Neural crest cell (in vitro differentiated cells): ENCODE data around the gene TTLL3. TPM values are rescaled to one million over a fixed set of nuclear protein-coding genes. Genes with fewer than 3 reads are reported as not detected.

Source experiments
- DNase-seq: peaks from one replicate; pipeline ENCODE4 v3.0.0; 2021; ENCODE audit warnings: low read depth, mixed read lengths, low spot score
- H3K27ac Mint-ChIP-seq: one replicate; pipeline ENCODE4 v1.8.0; 2021; ENCODE audit warnings: mild to moderate bottlenecking, mixed read lengths; ENCODE audit not compliant: unreplicated experiment
- H3K27me3 Mint-ChIP-seq: 2 replicates; pipeline ENCODE4 v1.8.0; 2021; ENCODE audit warnings: low read depth, mild to moderate bottlenecking, mixed read lengths
- H3K36me3 Mint-ChIP-seq: 2 replicates; pipeline ENCODE4 v1.8.0; 2021; ENCODE audit warnings: low read depth, mild to moderate bottlenecking, mixed read lengths
- H3K4me1 Mint-ChIP-seq: 2 replicates; pipeline ENCODE4 v1.8.0; 2021; ENCODE audit warnings: mixed read lengths
- H3K4me3 Mint-ChIP-seq: one replicate; pipeline ENCODE4 v1.8.0; 2021; ENCODE audit warnings: mild to moderate bottlenecking, mixed read lengths
- H3K9me3 Mint-ChIP-seq: 2 replicates; pipeline ENCODE4 v1.8.0; 2021; ENCODE audit warnings: mixed read lengths
- total RNA-seq: library from RNA; stranded (reverse); gene quantifications from 2 replicates; pipeline ENCODE4 v1.2.1, GENCODE V29; 2021
- TF ChIP-seq, protein P1 (sequence below): fragments of 200-600 bp; sonication (generic); conservative IDR thresholded peaks from 2 replicates; pipeline ENCODE4 v1.5.0; 2021; ENCODE audit warnings: antibody characterized with exemption, mild to moderate bottlenecking

TTLL3 gene
- total RNA-seq, 1 donor from 2014 or later = 28.3 TPM

DNA sequence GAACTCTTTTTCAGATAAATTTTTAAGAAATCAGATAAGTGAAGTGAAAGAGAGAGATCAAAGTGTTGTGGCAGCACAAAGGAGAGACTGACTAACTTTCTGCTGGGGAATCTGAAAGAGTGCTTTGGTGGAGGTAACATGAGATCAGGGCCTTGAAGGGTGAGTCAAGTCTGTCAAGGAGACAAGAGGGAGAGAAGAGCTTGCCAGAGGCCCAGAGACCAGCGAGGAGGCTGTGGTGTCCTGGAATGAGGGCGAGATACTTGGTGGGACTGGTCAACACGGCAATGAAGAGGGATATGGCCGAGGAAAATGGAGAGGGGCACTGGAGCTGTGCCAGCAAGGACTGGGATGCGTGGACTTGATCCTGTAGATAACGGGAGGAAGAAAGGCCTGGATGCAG, 22.3 kb upstream of the TTLL3 start:
- H3K9me3 Mint-ChIP-seq = no peaks in the 10 kb centered on the region
- no peak overlapping the region for H3K27ac Mint-ChIP-seq
- no peak for DNase-seq
- TF ChIP-seq, protein P1, sequence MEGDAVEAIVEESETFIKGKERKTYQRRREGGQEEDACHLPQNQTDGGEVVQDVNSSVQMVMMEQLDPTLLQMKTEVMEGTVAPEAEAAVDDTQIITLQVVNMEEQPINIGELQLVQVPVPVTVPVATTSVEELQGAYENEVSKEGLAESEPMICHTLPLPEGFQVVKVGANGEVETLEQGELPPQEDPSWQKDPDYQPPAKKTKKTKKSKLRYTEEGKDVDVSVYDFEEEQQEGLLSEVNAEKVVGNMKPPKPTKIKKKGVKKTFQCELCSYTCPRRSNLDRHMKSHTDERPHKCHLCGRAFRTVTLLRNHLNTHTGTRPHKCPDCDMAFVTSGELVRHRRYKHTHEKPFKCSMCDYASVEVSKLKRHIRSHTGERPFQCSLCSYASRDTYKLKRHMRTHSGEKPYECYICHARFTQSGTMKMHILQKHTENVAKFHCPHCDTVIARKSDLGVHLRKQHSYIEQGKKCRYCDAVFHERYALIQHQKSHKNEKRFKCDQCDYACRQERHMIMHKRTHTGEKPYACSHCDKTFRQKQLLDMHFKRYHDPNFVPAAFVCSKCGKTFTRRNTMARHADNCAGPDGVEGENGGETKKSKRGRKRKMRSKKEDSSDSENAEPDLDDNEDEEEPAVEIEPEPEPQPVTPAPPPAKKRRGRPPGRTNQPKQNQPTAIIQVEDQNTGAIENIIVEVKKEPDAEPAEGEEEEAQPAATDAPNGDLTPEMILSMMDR = no peak
- H3K4me3 Mint-ChIP-seq = peak overlapping the region; percentile 5
- H3K4me1 Mint-ChIP-seq = peaks cover 6% of the 10 kb centered on the region
- H3K36me3 Mint-ChIP-seq = peaks cover 22% of the 10 kb centered on the region
- no peaks in the 10 kb centered on the region for H3K27me3 Mint-ChIP-seq

DNA sequence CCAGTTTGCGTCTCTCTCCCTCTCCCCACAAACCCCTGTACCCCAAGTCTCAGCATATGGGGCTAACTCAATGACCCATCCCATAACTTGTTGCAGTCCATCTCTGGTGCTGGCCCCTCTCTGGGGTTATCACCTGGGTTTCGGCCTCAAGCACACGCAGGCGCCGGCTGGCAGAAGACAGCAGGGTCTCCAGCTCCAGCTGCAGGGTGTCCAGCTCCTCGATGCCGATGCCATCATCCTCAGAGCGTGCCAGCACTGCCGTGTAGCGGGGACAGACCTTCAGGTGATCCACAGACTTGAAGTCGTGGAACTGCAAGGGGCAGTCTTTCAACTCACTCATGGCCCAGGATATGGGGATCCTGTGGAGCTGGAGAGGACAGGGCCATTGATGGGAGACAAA, 18.9 kb upstream of the TTLL3 start:
- Mint-ChIP-seq H3K27ac (no peak overlapping the region), H3K9me3 (no peaks in the 10 kb centered on the region), H3K36me3 (peaks cover 18% of the 10 kb centered on the region), H3K4me3 (peak overlapping the region; percentile 96), H3K27me3 (no peaks in the 10 kb centered on the region), H3K4me1 (peaks cover 22% of the 10 kb centered on the region)
- TF ChIP-seq, protein P1 = no peak
- no peak for DNase-seq

DNA sequence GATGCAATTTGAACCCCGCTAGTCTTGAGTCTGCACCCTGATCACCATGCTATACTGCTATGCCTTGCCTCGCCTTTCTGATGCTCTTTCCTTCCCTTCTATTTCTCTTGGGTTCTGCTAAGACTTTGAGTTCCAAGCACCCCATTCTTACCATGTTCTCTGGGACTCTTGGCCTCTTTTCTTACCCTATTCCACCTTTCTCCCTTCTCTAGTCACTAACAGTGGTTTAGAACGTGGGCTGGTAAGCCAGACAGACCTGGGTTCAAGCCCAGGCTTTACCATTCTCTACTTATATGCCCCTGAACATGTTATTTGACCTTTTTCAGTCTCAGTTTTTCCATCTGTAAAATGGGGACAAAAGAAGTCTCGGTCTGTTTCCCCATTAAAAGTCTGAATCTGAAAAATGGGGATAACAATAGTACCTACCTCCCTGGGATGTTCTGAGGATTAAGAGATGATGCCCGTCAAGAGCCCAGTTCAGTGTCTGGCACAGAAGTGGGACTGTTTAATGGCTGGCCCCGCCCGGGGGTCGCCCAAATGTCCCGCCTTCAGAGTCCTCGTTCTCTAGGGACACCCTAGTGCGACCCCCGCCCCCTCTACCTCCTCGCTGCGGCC, 18.2 kb upstream of the TTLL3 start:
- TF ChIP-seq, protein P1 = no peak
- H3K4me1 Mint-ChIP-seq = peaks cover 22% of the 10 kb centered on the region
- peaks cover 10% of the 10 kb centered on the region for H3K36me3 Mint-ChIP-seq
- no peaks in the 10 kb centered on the region for H3K27me3 Mint-ChIP-seq
- H3K27ac Mint-ChIP-seq = peak overlapping the region; percentile 59
- H3K4me3 Mint-ChIP-seq = peak overlapping the region; percentile 96
- H3K9me3 Mint-ChIP-seq = no peaks in the 10 kb centered on the region
- no peak for DNase-seq

DNA sequence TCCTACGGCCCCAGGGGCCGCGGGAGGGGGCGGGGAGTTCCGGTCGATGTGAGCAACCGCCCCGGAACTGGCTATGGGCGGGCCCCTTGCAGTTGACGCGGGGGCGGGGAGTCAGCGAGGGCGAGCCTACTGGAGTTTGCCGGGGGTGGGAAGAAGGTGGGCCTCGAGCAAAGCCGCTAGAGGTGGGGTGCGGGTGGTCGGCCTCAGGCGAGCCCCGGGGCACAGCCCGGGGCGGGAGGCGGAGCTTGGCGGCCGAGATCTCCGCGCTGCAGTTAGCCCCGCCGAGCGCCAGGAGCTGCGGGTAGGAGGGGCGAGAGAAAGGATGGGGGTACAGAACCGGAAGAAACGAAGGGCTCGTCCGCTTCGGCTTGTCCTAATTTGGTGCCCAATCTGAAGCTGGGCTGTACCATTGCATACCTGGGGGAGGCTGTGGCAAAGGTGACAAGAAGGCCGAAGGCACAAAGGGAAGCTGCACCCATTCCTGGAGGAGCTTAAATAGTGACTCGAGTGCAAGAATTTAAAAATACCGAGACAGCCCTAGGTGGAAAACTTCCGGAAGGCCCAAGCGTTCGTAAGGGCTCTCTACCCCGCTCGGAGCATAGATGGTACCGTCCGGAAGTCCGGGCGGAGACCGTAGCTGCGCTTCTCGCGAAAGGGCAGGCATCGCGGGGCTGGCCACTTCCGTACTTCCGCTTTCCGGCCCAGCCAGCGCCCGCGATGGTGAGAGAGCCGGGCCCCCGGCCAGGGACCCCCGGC, 17.5 kb upstream of the TTLL3 start, which contains the start of the genes ARPC4 and TADA3:
ARPC4 (plus strand) TSS at position 678 of the 756 bp plus-strand sequence; CDS start at position 718, 40 bp downstream.
TADA3 (minus strand) TSS at position 69 of the 756 bp plus-strand sequence. CDS start 1,007 bp downstream, outside the sequence.
- peak; percentile 82 for DNase-seq

DNA sequence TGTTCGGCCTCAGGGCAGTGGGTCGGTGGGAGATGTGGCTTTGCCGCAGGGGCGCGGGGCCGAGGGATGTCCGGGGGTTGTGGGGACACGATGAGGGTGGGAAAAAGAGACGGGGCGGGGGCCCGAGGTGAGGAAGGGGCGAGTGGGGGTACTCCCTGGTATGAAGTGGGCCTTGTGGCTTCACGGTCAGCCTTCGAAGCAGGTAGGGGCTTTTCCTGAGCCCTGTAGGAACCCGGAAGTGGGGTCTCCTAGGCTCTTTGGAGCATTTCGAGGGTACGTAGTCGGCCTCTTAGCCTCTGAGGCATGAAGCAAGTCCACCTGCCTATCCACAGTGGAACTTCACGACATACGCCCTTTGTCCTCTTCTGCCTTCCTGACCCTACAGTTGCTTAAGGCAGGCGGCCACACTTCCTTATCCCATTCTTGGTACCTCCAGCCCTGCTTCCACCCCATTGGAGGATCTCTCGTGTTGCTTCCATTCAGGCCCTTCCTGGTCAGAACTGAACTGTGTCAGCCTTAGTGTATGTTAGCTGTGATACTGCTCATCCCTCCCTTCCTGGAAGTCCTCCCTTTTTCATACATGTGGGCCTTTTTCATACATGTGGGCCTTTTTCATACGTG, 16.8 kb upstream of the TTLL3 start:
- TF ChIP-seq, protein P1 = no peak
- Mint-ChIP-seq H3K36me3 (peaks cover 7% of the 10 kb centered on the region), H3K4me3 (peak overlapping the region; percentile 96), H3K27me3 (no peaks in the 10 kb centered on the region), H3K4me1 (peaks cover 22% of the 10 kb centered on the region), H3K27ac (peak overlapping the region; percentile 100), H3K9me3 (no peaks in the 10 kb centered on the region)
- no peak for DNase-seq

More for the DNA sequence above, 17.5 kb upstream of the TTLL3 start, which contains the start of the genes ARPC4 and TADA3:
- H3K27ac Mint-ChIP-seq = peak within 1 kb of the TSS; percentile 100
- peaks cover 9% of the 10 kb centered on the region for H3K36me3 Mint-ChIP-seq
- H3K9me3 Mint-ChIP-seq = no peaks in the 10 kb centered on the region
- peak within 1 kb of the TSS; percentile 96 for H3K4me3 Mint-ChIP-seq
- TF ChIP-seq, protein P1 = peak; percentile 13
- no peaks in the 10 kb centered on the region for H3K27me3 Mint-ChIP-seq
- peaks cover 22% of the 10 kb centered on the region for H3K4me1 Mint-ChIP-seq
